Measurements from ENCODE around the gene FAM174B. TPM values are rescaled to one million over a fixed set of nuclear protein-coding genes. Genes with fewer than 3 reads are reported as not detected.

The FAM174B gene
- total RNA-seq, 1 donor from 2014 or later = 0.91 TPM

GRCh38 chr15:92584105-92584504, 71.5 kb downstream of the FAM174B start:
- H3K27me3 Mint-ChIP-seq = peaks cover 14% of the 10 kb centered on the region
- POLR2A ChIA-PET = no interaction called here

GRCh38 chr15:92583096-92584034, 72.2 kb downstream of the FAM174B start:
- ChIA-PET POLR2A (no interaction called here), CTCF (no interaction called here)
- TF ChIP-seq CTCF (IDR thresholded peaks at IDR 0.05) = no peak
- no peak overlapping the region for H3K27ac Mint-ChIP-seq
- no peaks in the 10 kb centered on the region for H3K4me1 Mint-ChIP-seq
- DNase-seq (no peak), ATAC-seq (ENCODE audit: low read depth) (no peak)
- H3K36me3 Mint-ChIP-seq (ENCODE audit: low read depth) = no peaks in the 10 kb centered on the region
- H3K9me3 Mint-ChIP-seq = no peaks in the 10 kb centered on the region
- intact Hi-C loops (cut with micrococcal nuclease) = no loop called here
- no peak overlapping the region for H3K4me3 Mint-ChIP-seq
- H3K27me3 Mint-ChIP-seq = peaks cover 14% of the 10 kb centered on the region

More at GRCh38 chr15:92584105-92584504, 71.5 kb downstream of the FAM174B start:
- DNase-seq (no peak), ATAC-seq (ENCODE audit: low read depth) (no peak)
- Mint-ChIP-seq H3K4me3 (no peak overlapping the region), H3K36me3 (ENCODE audit: low read depth) (no peaks in the 10 kb centered on the region), H3K4me1 (no peaks in the 10 kb centered on the region), H3K9me3 (no peaks in the 10 kb centered on the region), H3K27ac (no peak overlapping the region)
- CTCF ChIA-PET = no interaction called here
- intact Hi-C loops (cut with micrococcal nuclease) = no loop called here
- no peak for TF ChIP-seq CTCF (IDR thresholded peaks at IDR 0.05)

GRCh38 chr15:92582206-92582605, 73.4 kb downstream of the FAM174B start:
- no peak overlapping the region for H3K27ac Mint-ChIP-seq
- no peak overlapping the region for H3K4me3 Mint-ChIP-seq
- TF ChIP-seq CTCF (IDR thresholded peaks at IDR 0.05) = no peak
- no peak for DNase-seq
- POLR2A ChIA-PET = no interaction called here
- ATAC-seq (ENCODE audit: low read depth) = no peak
- no peaks in the 10 kb centered on the region for H3K9me3 Mint-ChIP-seq
- H3K27me3 Mint-ChIP-seq = peaks cover 13% of the 10 kb centered on the region
- CTCF ChIA-PET = no interaction called here
- intact Hi-C loops (cut with micrococcal nuclease) = no loop called here
- no peaks in the 10 kb centered on the region for H3K36me3 Mint-ChIP-seq (ENCODE audit: low read depth)
- no peaks in the 10 kb centered on the region for H3K4me1 Mint-ChIP-seq

GRCh38 chr15:92580933-92581445, 74.6 kb downstream of the FAM174B start:
- no peak for TF ChIP-seq CTCF (IDR thresholded peaks at IDR 0.05)
- CTCF ChIA-PET = no interaction called here
- ATAC-seq (ENCODE audit: low read depth) = no peak
- Mint-ChIP-seq H3K27ac (no peak overlapping the region), H3K27me3 (peaks cover 9% of the 10 kb centered on the region), H3K9me3 (no peaks in the 10 kb centered on the region), H3K4me1 (no peaks in the 10 kb centered on the region), H3K36me3 (ENCODE audit: low read depth) (no peaks in the 10 kb centered on the region), H3K4me3 (no peak overlapping the region)
- POLR2A ChIA-PET = no interaction called here
- DNase-seq = no peak
- intact Hi-C loops (cut with micrococcal nuclease) = no loop called here

GRCh38 chr15:92580521-92580920, 75.1 kb downstream of the FAM174B start:
- ChIA-PET POLR2A (no interaction called here), CTCF (no interaction called here)
- Mint-ChIP-seq H3K36me3 (ENCODE audit: low read depth) (no peaks in the 10 kb centered on the region), H3K4me3 (no peak overlapping the region), H3K9me3 (no peaks in the 10 kb centered on the region), H3K27ac (no peak overlapping the region), H3K27me3 (peaks cover 4% of the 10 kb centered on the region), H3K4me1 (no peaks in the 10 kb centered on the region)
- DNase-seq (no peak), ATAC-seq (ENCODE audit: low read depth) (no peak)
- intact Hi-C loops (cut with micrococcal nuclease) = no loop called here
- TF ChIP-seq CTCF (IDR thresholded peaks at IDR 0.05) = no peak

Data from activated B cell treated with CpG ODN at 0.5 μM for 24 hours (primary cell).